Breast epithelium (tissue), 4 donors: ENCODE results near the gene C2CD4A. TPM values are rescaled to one million over a fixed set of nuclear protein-coding genes. Genes with fewer than 3 reads are reported as not detected.
"Not testable (repeated sequence)": the region's sequence is repeated elsewhere in the genome, so short reads cannot be mapped to it uniquely, and the experiment has no call there.

ENCODE experiments used
- DNase-seq, 2 donors: peaks; one replicate each; pipeline ENCODE4 v3.0.0-alpha.2; 2019; ENCODE audit warnings: low spot score in 2 of 2
- H3K27ac ChIP-seq, 2 donors: fragments of 200-600 bp; sonication (generic) in 1 of 2; one replicate each; pipeline ENCODE4 v1.5.1; 2016 to 2019; ENCODE audit warnings: mild to moderate bottlenecking in 1 of 2
- H3K27me3 ChIP-seq, 2 donors: fragments of 200-600 bp; sonication (generic) in 1 of 2; one replicate each; pipeline versions ENCODE4 v1.5.1 to v1.6.0; 2017 to 2019; ENCODE audit warnings: control low read depth in 1 of 2, mild to moderate bottlenecking in 1 of 2
- H3K36me3 ChIP-seq: fragments of 200-600 bp; one replicate; pipeline ENCODE4 v1.5.1; 2019
- H3K4me1 ChIP-seq, 2 donors: fragments of 200-600 bp; sonication (generic); one replicate each; pipeline ENCODE4 v1.5.1; 2016 to 2019; ENCODE audit warnings: control low read depth in 1 of 2
- H3K4me3 ChIP-seq, 3 donors: fragments of 200-600 bp; sonication (generic); 1 replicate in 2 of 3; 2 replicates in 1 of 3; pipeline ENCODE4 v1.5.1; 2016 to 2019; ENCODE audit warnings: mild to moderate bottlenecking in 3 of 3, moderate library complexity in 2 of 3
- H3K9me3 ChIP-seq, 2 donors: fragments of 200-600 bp; sonication (generic) in 1 of 2; one replicate each; pipeline ENCODE4 v1.5.1; 2016 to 2019; ENCODE audit warnings: control low read depth in 1 of 2
- CTCF ChIP-seq, 3 donors: fragments of 450-650 bp; IDR thresholded peaks; one replicate each; pipeline ENCODE4 v1.5.1; 2016 to 2017; ENCODE audit warnings: antibody characterized with exemption in 3 of 3, mild to moderate bottlenecking in 3 of 3, moderate library complexity in 3 of 3
- POLR2A ChIP-seq: fragments of 450-650 bp; IDR thresholded peaks from one replicate; pipeline ENCODE4 v1.6.1; 2016; ENCODE audit warnings: antibody characterized with exemption, mild to moderate bottlenecking, moderate library complexity
- POLR2AphosphoS5 ChIP-seq, 3 donors: sonication (generic); formaldehyde crosslinking; IDR thresholded peaks; one replicate each; pipeline ENCODE4 v1.6.1; 2017; ENCODE audit warnings: antibody characterized with exemption in 3 of 3
- intact Hi-C: fragments of 100-400 bp; cut with DNase I; formaldehyde crosslinking; loops from one replicate; pipeline ENCODE4 v1.15.1; 2023; ENCODE audit warnings: low total_unique reads
- total RNA-seq, 3 donors: library from RNA; depleted of rRNA; stranded (reverse); fragments of >200 nt; gene quantifications; one replicate each; pipeline ENCODE4 v1.1.0, GENCODE V29; 2016

C2CD4A gene
- total RNA-seq, 3 donors from 2014 or later: 0.66 TPM; not detected in 2

GRCh38 chr15:62027916-62028315, 38.9 kb upstream of the C2CD4A start:
- Histone ChIP-seq H3K27ac (no peak overlapping the region), H3K4me1 (no peaks in the 10 kb centered on the region), H3K4me3 (no peak overlapping the region), H3K36me3 (no peaks in the 10 kb centered on the region), H3K9me3 (no peaks in the 10 kb centered on the region), H3K27me3 (no peaks in the 10 kb centered on the region)
- TF ChIP-seq POLR2A (no peak), POLR2AphosphoS5 (IDR thresholded peaks at IDR 0.05) (no peak), CTCF (IDR thresholded peaks at IDR 0.05) (no peak)
- intact Hi-C loops: no loop called here
- no peak for DNase-seq

- H3K4me1 ChIP-seq: no peaks in the 10 kb centered on the region
- no peaks in the 10 kb centered on the region for H3K9me3 ChIP-seq
- intact Hi-C loops: no loop called here
- no peak overlapping the region for H3K27ac ChIP-seq
- H3K36me3 ChIP-seq: peaks cover 6% of the 10 kb centered on the region
- no peak for DNase-seq
- no peak for TF ChIP-seq POLR2AphosphoS5 (IDR thresholded peaks at IDR 0.05)
- TF ChIP-seq POLR2A: no peak
- no peak for TF ChIP-seq CTCF (IDR thresholded peaks at IDR 0.05)
- no peaks in the 10 kb centered on the region for H3K27me3 ChIP-seq
- no peak overlapping the region for H3K4me3 ChIP-seq
Measured at GRCh38 chr15:62035256-62035924, 31.4 kb upstream of the C2CD4A start.

GRCh38 chr15:62046078-62046743, 20.6 kb upstream of the C2CD4A start:
- DNase-seq: no peak
- Histone ChIP-seq H3K36me3 (no peaks in the 10 kb centered on the region), H3K27me3 (no peaks in the 10 kb centered on the region), H3K27ac (no peak overlapping the region), H3K4me1 (no peaks in the 10 kb centered on the region), H3K4me3 (no peak overlapping the region), H3K9me3 (no peaks in the 10 kb centered on the region)
- no peak for TF ChIP-seq CTCF (IDR thresholded peaks at IDR 0.05)
- TF ChIP-seq POLR2A: no peak
- TF ChIP-seq POLR2AphosphoS5 (IDR thresholded peaks at IDR 0.05): no peak
- intact Hi-C loops: no loop called here

GRCh38 chr15:62047282-62047827, 19.4 kb upstream of the C2CD4A start:
- no peaks in the 10 kb centered on the region for H3K36me3 ChIP-seq

GRCh38 chr15:62048254-62048653, 18.5 kb upstream of the C2CD4A start:
- intact Hi-C loops: not testable (repeated sequence)

More at GRCh38 chr15:62047282-62047827, 19.4 kb upstream of the C2CD4A start:
- Histone ChIP-seq H3K27me3 (no peaks in the 10 kb centered on the region), H3K4me1 (no peaks in the 10 kb centered on the region), H3K27ac (no peak overlapping the region), H3K4me3 (no peak overlapping the region), H3K9me3 (no peaks in the 10 kb centered on the region)
- intact Hi-C loops: no loop called here
- TF ChIP-seq POLR2AphosphoS5 (IDR thresholded peaks at IDR 0.05) (no peak), CTCF (IDR thresholded peaks at IDR 0.05) (no peak), POLR2A (no peak)
- DNase-seq: no peak

More at GRCh38 chr15:62048254-62048653, 18.5 kb upstream of the C2CD4A start:
- H3K9me3 ChIP-seq, H3K4me1 ChIP-seq, H3K27ac ChIP-seq, H3K4me3 ChIP-seq, DNase-seq, H3K27me3 ChIP-seq, H3K36me3 ChIP-seq: not testable (repeated sequence)
